ES-I3 (cell line): Measurements from ENCODE around the gene UGT1A6.
"Not testable (repeated sequence)": the region's sequence is repeated elsewhere in the genome, so short reads cannot be mapped to it uniquely, and the experiment has no call there.

Source experiments
- H3K36me3 ChIP-seq: 2 replicates; pipeline ENCODE4 v1.6.1; 2013; ENCODE audit warnings: mild to moderate bottlenecking, low read length, control low read depth, moderate library complexity; ENCODE audit not compliant: insufficient read depth
- H3K4me1 ChIP-seq: 2 replicates; pipeline ENCODE4 v1.6.1; 2013; ENCODE audit warnings: mild to moderate bottlenecking, control low read depth, low read length; ENCODE audit not compliant: insufficient read depth
- H3K9ac ChIP-seq: 2 replicates; pipeline ENCODE4 v1.6.1; 2013; ENCODE audit warnings: low read depth, mild to moderate bottlenecking, low read length, moderate library complexity
- H3K9me3 ChIP-seq: 2 replicates; pipeline ENCODE4 v1.6.1; 2013; ENCODE audit warnings: mild to moderate bottlenecking, low read length, moderate library complexity; ENCODE audit not compliant: control insufficient read depth, insufficient read depth

The UGT1A6 gene

DNA sequence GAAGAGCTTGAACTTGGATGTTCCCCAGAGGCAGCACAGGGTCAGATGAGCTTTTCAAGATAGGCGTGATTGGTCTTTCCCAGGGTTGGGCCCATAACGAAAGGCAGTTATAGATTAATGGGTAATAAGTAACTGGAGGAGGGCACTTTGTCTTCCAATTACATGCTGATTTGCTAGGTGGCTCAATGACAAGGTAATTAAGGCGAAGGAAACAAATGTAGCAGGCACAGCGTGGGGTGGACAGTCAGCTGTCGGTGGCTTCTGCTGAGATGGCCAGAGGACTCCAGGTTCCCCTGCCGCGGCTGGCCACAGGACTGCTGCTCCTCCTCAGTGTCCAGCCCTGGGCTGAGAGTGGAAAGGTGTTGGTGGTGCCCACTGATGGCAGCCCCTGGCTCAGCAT is 25.9 kb downstream of the UGT1A6 start, which contains the start of gene UGT1A4:
UGT1A4 (plus strand) TSS at position 185 of the 400 bp plus-strand sequence; CDS start at position 270, 85 bp downstream.
- Histone ChIP-seq H3K9me3 (no peaks in the 10 kb centered on the region), H3K9ac (no peak within 1 kb of the TSS), H3K36me3 (no peaks in the 10 kb centered on the region), H3K4me1 (no peaks in the 10 kb centered on the region)

GRCh38 chr2:233728723-233729301 is 36.1 kb downstream of the UGT1A6 start, which contains the start of gene UGT1A3:
TSS of gene UGT1A3 (plus strand) at chr2:233729042. CDS start at chr2:233729127, 85 bp downstream.
- no peaks in the 10 kb centered on the region for H3K36me3 ChIP-seq
- H3K9me3 ChIP-seq, result no peaks in the 10 kb centered on the region
- H3K9ac ChIP-seq, result no peak within 1 kb of the TSS
- H3K4me1 ChIP-seq, result no peaks in the 10 kb centered on the region

DNA sequence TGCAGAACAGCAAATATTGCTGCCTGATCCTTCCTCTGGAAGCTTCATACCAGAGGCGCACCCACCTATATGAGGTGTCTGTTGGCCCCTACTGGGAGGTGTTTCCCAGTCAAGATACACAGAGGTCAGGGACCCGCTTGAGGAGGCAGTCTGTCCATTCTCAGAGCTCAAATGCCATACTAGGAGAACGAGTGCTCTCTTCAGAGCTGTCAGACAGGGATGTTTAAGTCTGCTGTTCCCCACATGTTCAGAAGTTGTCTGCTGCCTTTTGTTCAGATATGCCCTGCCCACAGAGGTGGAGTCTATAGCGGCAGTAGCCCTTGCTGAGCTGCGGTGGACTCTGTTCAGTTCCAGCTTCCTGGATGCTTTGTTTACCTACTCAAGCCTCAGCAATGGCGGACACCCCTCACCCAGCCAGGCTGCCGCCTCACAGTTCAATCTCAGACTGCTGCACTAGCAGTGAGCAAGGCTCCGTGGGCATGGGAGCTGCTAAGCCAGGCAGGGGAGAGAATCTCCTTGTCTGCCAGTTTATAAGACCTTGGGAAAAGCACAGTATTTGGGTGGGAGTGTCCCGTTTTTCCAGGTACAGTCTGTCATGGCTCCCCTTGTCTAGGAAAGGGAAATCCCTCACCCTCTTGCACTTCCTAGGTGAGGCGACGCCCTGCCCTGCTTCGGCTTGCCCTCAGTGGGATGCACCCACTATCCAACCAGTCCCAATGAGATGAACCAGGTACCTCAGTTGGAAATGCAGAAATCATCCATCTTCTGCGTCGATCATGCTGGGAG is 44.4 kb downstream of the UGT1A6 start:
- H3K9me3 ChIP-seq, H3K9ac ChIP-seq, H3K36me3 ChIP-seq, H3K4me1 ChIP-seq: not testable (repeated sequence)

GRCh38 chr2:233740870-233741269 is 48.2 kb downstream of the UGT1A6 start:
- H3K9ac ChIP-seq, result no peak overlapping the region
- H3K4me1 ChIP-seq, result no peaks in the 10 kb centered on the region
- H3K36me3 ChIP-seq, result no peaks in the 10 kb centered on the region
- H3K9me3 ChIP-seq, result no peaks in the 10 kb centered on the region; the same call in 1 of the 2 replicates

DNA sequence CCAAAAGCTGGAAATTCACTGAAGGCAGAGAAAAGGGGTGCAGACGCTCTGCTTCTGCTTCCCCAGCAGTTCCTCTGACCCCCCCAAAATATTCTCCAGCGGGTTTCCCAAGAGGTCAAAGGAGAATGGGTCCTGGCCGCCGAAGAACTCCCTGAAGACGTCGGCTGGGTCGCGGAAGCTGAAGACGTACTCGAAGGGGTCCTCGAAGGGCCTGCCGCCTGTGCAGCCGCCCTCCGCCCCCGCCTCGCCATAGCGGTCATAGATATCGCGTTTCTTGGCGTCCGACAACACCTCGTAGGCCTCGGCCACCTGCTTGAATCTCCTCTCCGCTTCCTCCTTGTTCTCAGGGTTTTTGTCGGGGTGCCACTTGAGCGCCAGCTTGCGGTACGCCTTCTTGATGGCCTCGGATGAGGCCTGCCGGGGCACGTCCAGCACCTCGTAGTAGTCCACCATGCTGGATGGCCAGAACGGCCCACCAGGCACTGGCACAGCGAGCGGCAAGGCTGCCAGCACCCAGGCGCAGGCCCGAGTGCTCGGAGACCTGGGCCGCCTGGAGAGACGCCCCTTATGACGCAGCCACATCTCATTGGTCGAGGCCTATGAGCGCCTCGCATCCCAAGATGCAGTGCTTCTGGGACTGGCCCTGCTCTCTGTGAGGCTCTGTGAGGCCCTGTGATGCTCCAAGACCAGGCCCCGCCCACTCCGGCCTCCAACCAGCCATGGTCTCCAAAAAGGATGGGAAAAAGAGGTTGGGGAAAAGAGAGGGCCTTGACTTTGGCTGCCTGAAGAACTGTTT is 51.0 kb downstream of the UGT1A6 start:
- Histone ChIP-seq H3K9me3 (no peaks in the 10 kb centered on the region), H3K4me1 (no peaks in the 10 kb centered on the region), H3K9ac (no peak overlapping the region), H3K36me3 (no peaks in the 10 kb centered on the region)

GRCh38 chr2:233745073-233745755 is 52.5 kb downstream of the UGT1A6 start:
- Histone ChIP-seq H3K9me3 (no peaks in the 10 kb centered on the region), H3K36me3 (no peaks in the 10 kb centered on the region), H3K4me1 (no peaks in the 10 kb centered on the region), H3K9ac (no peak overlapping the region)

- not testable (repeated sequence) for H3K9ac ChIP-seq, H3K4me1 ChIP-seq
These were observed 53.1 kb downstream of the UGT1A6 start for GRCh38 chr2:233745838-233746237.

GRCh38 chr2:233746475-233747282 is 54.0 kb downstream of the UGT1A6 start:
- Histone ChIP-seq H3K9ac (no peak overlapping the region), H3K36me3 (no peaks in the 10 kb centered on the region), H3K9me3 (no peaks in the 10 kb centered on the region), H3K4me1 (no peaks in the 10 kb centered on the region)

More at GRCh38 chr2:233745838-233746237, 53.1 kb downstream of the UGT1A6 start:
- H3K9me3 ChIP-seq, H3K36me3 ChIP-seq: not testable (repeated sequence)

- H3K9me3 ChIP-seq, result no peaks in the 10 kb centered on the region
- H3K4me1 ChIP-seq, result no peaks in the 10 kb centered on the region
- no peaks in the 10 kb centered on the region for H3K36me3 ChIP-seq
- no peak overlapping the region for H3K9ac ChIP-seq
These were observed 54.5 kb downstream of the UGT1A6 start for GRCh38 chr2:233747283-233747544.

- not testable (repeated sequence) for H3K9me3 ChIP-seq, H3K36me3 ChIP-seq, H3K9ac ChIP-seq, H3K4me1 ChIP-seq
These were observed 58.0 kb downstream of the UGT1A6 start for GRCh38 chr2:233750689-233751088.

DNA sequence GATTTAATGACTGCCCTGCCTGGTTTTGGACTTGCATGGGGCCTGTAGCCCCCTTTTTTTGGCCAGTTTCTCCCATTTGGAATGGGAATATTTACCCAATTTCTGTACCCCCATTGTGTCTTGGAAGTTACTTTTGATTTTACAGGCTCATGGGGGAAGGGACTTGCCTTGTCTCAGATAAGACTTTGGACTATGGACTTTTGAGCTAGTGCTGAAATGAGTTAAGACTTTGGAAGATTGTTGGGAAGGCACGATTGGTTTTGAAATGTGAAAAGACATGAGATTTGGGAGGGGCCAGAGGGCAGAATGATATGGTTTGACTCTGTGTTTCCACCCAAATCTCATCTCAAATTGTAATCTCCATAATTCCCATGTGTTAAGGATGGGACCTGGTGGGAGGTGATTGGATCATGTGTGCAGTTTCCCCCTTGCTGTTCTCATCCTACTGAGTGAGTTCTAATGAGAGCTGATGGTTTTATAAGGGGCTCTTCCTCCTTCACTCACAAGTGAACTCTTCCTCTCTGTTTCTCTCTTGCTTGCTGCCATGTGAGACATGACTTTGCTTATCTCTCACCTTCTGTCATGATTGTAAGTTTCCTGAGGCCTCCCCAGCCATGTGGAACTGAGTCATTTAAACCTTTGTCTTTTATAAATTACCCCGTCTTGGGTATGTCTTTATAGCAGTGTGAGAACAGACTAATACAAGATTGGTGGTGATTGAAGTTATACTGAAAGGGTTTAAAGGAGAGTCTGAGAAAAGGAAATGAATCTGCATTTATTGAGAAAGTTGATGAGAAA is 58.7 kb downstream of the UGT1A6 start:
- not testable (repeated sequence) for H3K9ac ChIP-seq, H3K4me1 ChIP-seq, H3K9me3 ChIP-seq, H3K36me3 ChIP-seq

GRCh38 chr2:233754872-233755611 is 62.4 kb downstream of the UGT1A6 start:
- H3K36me3 ChIP-seq, result no peaks in the 10 kb centered on the region
- H3K4me1 ChIP-seq, result no peaks in the 10 kb centered on the region
- no peak overlapping the region for H3K9ac ChIP-seq
- H3K9me3 ChIP-seq, result no peaks in the 10 kb centered on the region
